ENCODE results near the gene PEA15.

PEA15 gene

DNA sequence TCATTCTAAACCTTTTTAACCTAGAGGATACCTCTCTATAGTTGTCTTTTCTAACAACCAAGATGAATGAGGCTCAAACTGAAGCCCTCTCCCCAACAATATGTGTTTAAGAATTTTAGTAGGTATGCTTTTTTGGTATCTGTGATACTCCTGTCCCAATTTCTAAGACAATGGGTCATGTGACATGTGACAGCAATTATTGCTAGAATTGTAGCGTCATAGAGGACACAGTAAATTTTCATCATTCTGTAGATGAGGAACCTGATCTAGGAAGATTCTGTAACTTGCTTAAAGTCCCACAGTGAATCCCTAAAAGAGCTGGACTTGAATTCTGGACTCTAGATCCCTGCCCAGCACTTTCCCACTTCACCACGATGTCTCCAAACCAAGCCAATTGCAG is 26.5 kb upstream of the PEA15 start:
- in situ Hi-C loops (cut with HindIII; ENCODE audit: low sequenced_read_pairs), result no loop called here

DNA sequence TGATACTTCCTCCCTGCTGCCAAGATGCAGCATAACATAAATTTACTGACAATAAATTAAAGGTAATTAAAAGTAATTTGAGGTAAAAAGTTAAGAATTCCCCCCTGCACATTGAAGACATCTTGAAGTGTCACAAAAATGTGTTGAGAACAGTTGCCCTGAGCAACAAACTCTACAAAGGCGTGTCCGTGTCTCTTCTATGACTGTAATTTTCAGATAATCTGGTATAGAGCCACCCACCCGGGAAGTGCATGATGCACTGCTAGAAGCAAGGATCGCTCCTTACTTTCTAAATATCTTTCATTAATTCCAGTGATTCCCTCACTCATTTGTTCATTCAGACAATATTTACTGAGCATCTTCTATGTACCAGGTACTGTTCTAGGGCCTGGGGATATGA is 25.8 kb upstream of the PEA15 start:
- in situ Hi-C loops (cut with HindIII; ENCODE audit: low sequenced_read_pairs), result no loop called here

DNA sequence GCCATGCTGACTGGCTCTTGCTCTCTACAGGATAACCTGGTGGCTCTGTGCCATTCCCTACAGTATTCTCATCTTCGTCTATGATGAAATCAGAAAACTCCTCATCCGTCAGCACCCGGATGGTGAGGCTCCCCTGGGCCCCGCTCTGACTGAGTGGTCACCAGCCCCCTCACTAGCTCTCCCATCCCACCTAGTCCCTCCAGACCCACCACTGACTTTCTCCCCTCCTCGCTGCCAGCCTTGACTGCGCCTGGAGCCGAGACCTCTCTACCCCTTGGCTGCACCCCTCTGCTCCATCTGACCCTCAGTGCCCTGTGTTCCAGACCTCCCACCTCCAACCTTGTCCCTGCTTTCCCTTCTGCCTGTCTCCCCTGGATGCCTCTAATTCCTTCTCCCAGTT is 18.9 kb upstream of the PEA15 start:
- in situ Hi-C loops (cut with HindIII; ENCODE audit: low sequenced_read_pairs), result no loop called here

DNA sequence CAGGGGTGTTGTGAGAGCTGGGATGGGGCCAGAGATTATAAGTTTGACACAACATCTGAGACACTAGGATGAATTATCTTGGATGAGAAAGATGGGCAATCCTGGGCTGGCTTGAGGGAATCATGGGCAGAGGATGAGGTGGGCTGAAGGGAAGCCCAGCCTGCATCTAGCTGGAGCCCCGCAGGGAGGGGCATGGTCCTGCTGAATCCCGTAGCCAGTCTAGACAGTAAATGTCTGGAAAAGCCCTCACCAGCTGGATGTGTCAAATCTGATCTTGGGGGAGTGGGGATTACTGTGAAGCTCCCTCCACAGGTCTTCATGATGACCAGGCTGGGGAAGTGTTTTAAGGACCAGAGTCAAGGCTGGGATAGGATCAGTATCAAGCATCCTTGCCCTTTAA is 18.5 kb upstream of the PEA15 start:
- in situ Hi-C loops (cut with HindIII; ENCODE audit: low sequenced_read_pairs), result no loop called here

DNA sequence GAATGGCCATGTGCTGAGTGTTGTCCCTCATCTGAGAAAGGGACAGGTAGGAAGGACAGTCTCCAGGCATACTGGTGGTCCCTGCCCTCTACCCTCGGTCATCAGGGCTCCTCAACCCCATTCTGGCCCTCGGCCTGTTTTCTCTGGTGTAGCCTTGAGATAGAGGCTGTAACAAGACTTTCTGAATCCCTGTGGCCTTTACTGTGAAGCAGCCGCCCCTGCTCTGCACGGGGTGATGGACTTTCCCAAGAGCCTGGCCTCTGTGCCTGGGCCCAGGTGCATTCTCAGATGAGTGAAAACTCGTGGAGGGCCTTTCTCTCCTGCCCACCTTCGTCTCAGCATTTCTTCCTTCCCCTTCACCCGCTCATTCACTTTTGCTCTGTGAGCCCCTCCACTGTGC is 17.8 kb upstream of the PEA15 start:
- in situ Hi-C loops (cut with HindIII; ENCODE audit: low sequenced_read_pairs), result no loop called here

DNA sequence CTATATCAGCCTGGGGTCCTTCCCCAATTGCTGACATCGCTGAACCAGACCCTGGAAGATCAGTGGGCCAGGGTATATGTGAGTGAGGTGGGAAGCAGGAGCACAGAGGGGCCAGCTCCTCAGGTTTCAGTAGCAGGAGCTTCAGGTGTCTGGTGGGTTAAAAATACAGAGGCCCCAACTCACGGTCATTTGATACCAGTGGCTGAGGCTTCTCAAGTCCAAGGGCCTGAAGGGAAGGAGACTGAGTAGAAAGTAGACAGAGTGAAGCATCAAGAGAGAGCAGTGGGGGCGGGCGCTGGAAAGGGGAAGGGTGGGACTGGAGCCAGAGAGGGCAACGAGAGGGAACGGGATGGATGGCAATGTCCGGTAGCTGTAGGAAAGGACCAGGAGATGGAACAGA is 16.8 kb upstream of the PEA15 start:
- in situ Hi-C loops (cut with HindIII; ENCODE audit: low sequenced_read_pairs), result no loop called here

- in situ Hi-C loops (cut with HindIII; ENCODE audit: low sequenced_read_pairs), result no loop called here
Measured at GRCh38 chr1:160189649-160190625, 15.2 kb upstream of the PEA15 start, which contains the start of gene CASQ1. CASQ1 (plus strand) TSS chr1:160190575; CDS start chr1:160190752, 177 bp downstream.

GRCh38 chr1:160191756-160192155 is 13.4 kb upstream of the PEA15 start:
- in situ Hi-C loops (cut with HindIII; ENCODE audit: low sequenced_read_pairs), result no loop called here

GRCh38 chr1:160192234-160192633 is 12.9 kb upstream of the PEA15 start:
- in situ Hi-C loops (cut with HindIII; ENCODE audit: low sequenced_read_pairs), result no loop called here

- in situ Hi-C loops (cut with HindIII; ENCODE audit: low sequenced_read_pairs), result no loop called here
Measured at GRCh38 chr1:160193091-160193819, 11.9 kb upstream of the PEA15 start.

DNA sequence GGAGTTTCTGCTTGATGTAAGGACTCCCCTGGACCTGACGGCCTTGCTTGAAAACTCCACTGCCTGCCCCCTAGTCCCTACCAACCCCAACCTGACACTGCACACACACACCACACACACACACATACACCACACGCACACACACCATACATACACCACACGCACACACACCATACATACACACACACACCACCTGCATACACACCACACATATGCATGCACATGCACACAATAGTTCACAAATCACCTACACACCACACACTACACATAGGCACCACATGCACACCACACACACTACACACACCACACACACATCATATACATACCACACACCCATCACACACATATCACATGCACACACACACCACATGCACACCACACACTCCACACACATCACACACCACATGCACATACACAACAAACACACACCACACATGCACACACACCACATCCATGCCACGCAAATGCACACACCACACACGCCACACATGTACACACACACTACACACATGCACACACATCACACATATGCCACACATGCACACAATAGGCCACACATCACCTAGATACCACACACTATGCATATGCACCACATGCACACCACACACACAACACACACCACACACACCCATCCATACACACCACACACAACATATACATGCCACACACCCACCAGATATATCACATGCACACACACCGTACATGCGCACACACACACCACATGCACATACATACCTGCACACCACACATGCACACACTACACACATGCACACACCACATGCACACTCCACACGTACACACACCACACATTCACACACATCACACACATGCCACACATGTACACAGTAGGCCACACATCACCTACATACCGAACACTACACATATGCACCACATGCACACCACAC is 11.1 kb upstream of the PEA15 start:
- in situ Hi-C loops (cut with HindIII; ENCODE audit: low sequenced_read_pairs), result no loop called here

DNA sequence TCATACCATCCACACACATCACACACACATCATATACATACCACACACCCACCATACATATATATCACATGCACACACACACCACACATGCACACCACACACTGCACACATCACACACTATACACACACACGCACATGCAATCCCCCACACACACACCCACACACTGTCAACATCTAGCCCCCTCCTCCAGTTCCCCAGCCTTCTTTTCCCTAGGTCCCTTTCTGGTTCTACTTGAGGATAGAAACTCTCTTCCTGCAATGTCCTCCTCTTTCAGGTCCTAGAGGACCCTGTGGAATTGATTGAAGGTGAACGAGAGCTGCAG is 10.5 kb upstream of the PEA15 start:
- in situ Hi-C loops (cut with HindIII; ENCODE audit: low sequenced_read_pairs), result no loop called here

GRCh38 chr1:160196143-160196542 is 9.0 kb upstream of the PEA15 start:
- in situ Hi-C loops (cut with HindIII; ENCODE audit: low sequenced_read_pairs), result no loop called here

- in situ Hi-C loops (cut with HindIII; ENCODE audit: low sequenced_read_pairs), result no loop called here
Measured at GRCh38 chr1:160197231-160197630, 8.0 kb upstream of the PEA15 start.

DNA sequence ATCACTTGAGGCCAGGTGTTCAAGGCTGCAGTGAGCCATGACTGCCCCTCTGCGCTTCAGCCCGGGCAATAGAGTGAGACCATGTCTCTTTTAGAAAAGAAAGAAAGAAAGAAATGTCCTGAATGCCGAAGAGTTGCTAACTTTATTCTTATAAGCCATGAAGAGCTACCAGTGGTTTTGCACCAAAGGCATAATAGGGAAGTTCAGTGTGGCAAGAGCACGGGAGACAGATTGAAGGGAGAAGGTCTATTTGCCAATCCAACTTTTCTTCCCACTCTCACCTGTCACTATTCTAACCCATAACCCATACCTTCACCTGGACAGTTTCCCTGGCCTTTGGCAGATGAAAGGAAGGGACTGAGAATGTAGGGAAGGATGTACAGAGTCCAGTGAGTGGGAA is 4.4 kb upstream of the PEA15 start:
- in situ Hi-C loops (cut with HindIII; ENCODE audit: low sequenced_read_pairs), result loop anchor here (10.0 kb wide), 1 partner anchor 56 kb away; no protein-coding TSS in a partner anchor

DNA sequence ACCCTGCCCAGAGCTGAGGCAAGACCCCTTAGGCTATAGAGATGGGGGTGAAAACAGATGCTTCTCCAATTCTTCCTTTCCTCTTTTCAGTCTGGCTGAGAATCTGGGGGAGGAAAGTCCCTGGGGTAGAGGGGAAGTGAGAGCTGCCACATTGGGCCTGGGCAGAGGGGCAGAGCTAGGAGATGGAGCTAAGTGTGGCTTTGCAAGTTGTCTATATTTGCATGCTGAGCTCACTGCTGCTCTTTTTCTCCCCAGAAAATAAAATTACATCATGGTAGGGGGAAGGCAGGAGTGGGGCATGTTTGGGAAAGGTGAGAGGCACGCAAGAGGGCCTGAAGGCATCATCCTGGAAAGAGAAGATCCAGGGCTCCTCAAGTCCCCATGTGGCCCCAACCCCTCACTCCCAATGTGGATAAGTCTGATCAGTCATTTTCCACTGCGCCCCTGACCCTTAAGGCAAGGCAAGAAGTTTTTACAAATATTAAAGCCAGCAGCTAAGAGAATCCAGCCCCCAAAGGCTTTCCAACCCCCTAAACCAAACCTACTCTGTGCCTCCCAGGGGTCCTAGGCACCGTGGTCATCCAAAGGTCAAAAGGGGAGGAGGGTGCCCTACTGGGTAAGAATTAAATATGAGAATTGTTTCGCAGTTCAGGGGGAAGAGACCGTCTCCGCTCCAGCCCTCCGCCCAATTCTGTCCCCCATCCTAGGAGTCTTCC is 500 bp upstream of the PEA15 start:
- in situ Hi-C loops (cut with HindIII; ENCODE audit: low sequenced_read_pairs), result loop anchor here (10.0 kb wide), 1 partner anchor 60 kb away; no protein-coding TSS in a partner anchor

DNA sequence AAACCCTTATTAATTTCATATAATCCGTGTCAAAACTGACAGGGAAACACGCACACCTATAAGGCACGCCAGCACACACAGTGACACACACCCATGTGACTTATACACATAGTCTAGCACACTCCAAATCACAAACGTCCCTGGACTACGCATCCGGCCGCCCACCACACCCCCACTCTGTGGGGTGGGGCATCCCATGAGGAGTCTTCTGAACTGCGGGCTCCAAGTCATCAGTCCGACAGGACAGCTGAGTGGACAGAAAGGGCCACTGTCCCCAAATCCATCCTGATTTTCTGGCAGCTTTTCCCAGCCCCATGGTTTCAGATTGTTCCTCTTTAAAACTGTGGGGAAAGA is 829 bp downstream of the PEA15 start:
- in situ Hi-C loops (cut with HindIII; ENCODE audit: low sequenced_read_pairs), result loop anchor here (10.0 kb wide), 1 partner anchor 61 kb away; no protein-coding TSS in a partner anchor

GRCh38 chr1:160206421-160207117 is 1.4 kb downstream of the PEA15 start:
- in situ Hi-C loops (cut with HindIII; ENCODE audit: low sequenced_read_pairs), result loop anchor here (10.0 kb wide), 1 partner anchor 62 kb away; no protein-coding TSS in a partner anchor

GRCh38 chr1:160207118-160207650 is 2.0 kb downstream of the PEA15 start:
- in situ Hi-C loops (cut with HindIII; ENCODE audit: low sequenced_read_pairs), result loop anchor here (10.0 kb wide), 1 partner anchor 62 kb away; no protein-coding TSS in a partner anchor

Data from DLD1 (cell line).